Spleen (tissue), 11 donors: ENCODE data around the gene BPIFA1. TPM values are rescaled to one million over a fixed set of nuclear protein-coding genes. Genes with fewer than 3 reads are reported as not detected.

ENCODE experiments used
- DNase-seq: peaks from one replicate; pipeline ENCODE4 v3.0.0-alpha.2; 2020
- H3K27ac ChIP-seq, 8 donors: fragments of 200-600 bp; sonication (generic) in 7 of 8; 1 replicate in 4 of 8; 2 replicates in 4 of 8; pipeline versions ENCODE4 v1.5.0 to v1.8.0; 2016 to 2021; ENCODE audit warnings: inconsistent platforms in 4 of 8, mild to moderate bottlenecking in 4 of 8, moderate library complexity in 1 of 8
- H3K27me3 ChIP-seq, 7 donors: fragments of 200-600 bp; sonication (generic) in 6 of 7; replicated peaks in 1 of 7; 1 replicate in 4 of 7; 2 replicates in 3 of 7; pipeline versions ENCODE4 v1.5.0 to v1.8.0; 2016 to 2021; ENCODE audit warnings: inconsistent platforms in 3 of 7, mild to moderate bottlenecking in 1 of 7
- H3K36me3 ChIP-seq, 6 donors: fragments of 200-600 bp; sonication (generic) in 5 of 6; 1 replicate in 4 of 6; 2 replicates in 2 of 6; pipeline versions ENCODE4 v1.5.0 to v1.8.0; 2016 to 2021; ENCODE audit warnings: inconsistent platforms in 2 of 6
- H3K4me1 ChIP-seq, 6 donors: fragments of 200-600 bp; sonication (generic) in 5 of 6; 1 replicate in 3 of 6; 2 replicates in 3 of 6; pipeline versions ENCODE4 v1.5.0 to v1.8.0; 2016 to 2021; ENCODE audit warnings: inconsistent platforms in 3 of 6
- H3K4me3 ChIP-seq, 8 donors: fragments of 200-600 bp; sonication (generic) in 7 of 8; 1 replicate in 4 of 8; 2 replicates in 4 of 8; pipeline versions ENCODE4 v1.5.0 to v1.8.0; 2016 to 2021; ENCODE audit warnings: inconsistent platforms in 4 of 8, mild to moderate bottlenecking in 4 of 8, moderate library complexity in 2 of 8
- H3K9me3 ChIP-seq, 8 donors: fragments of 200-600 bp; sonication (generic) in 7 of 8; 1 replicate in 4 of 8; 2 replicates in 4 of 8; pipeline versions ENCODE4 v1.5.0 to v1.8.0; 2016 to 2021; ENCODE audit warnings: inconsistent platforms in 4 of 8
- CTCF ChIP-seq, 11 experiments: fragments of 200-600 bp in 7 of 11; fragments of 450-650 bp in 4 of 11; sonication (generic) in 4 of 11; IDR thresholded peaks in 8 of 11; conservative IDR thresholded peaks in 3 of 11; 1 replicate in 7 of 11; 2 replicates in 4 of 11; pipeline versions ENCODE4 v1.4.0 to v1.8.0; 2016 to 2021; ENCODE audit warnings: antibody characterized with exemption in 11 of 11, inconsistent platforms in 4 of 11, mild to moderate bottlenecking in 1 of 11
- POLR2A ChIP-seq, 3 donors: fragments of 450-650 bp; IDR thresholded peaks; one replicate each; pipeline ENCODE4 v1.5.1; 2017; ENCODE audit warnings: antibody characterized with exemption in 3 of 3, mild to moderate bottlenecking in 1 of 3
- POLR2AphosphoS5 ChIP-seq, 3 donors: sonication (generic); formaldehyde crosslinking; IDR thresholded peaks; one replicate each; pipeline ENCODE4 v1.5.1; 2017; ENCODE audit warnings: antibody characterized with exemption in 3 of 3
- WGBS, 5 donors: extraction: QIAGEN DNeasy Blood & Tissue Kit in 3 of 5; methylation state at CpG; one replicate each; pipeline versions ENCODE4 v1.1.5 to v1.1.7; 2013 to 2018; 5-methylcytosine and 5-hydroxymethylcytosine counted together
- intact Hi-C: fragments of 100-400 bp; cut with DNase I; formaldehyde crosslinking; loops from one replicate; pipeline ENCODE4 v1.15.0; 2023; ENCODE audit warnings: low total_unique reads
- polyA plus RNA-seq, 3 donors: library from polyadenylated mRNA; stranded (reverse); fragments of 200-250 nt; gene quantifications; one replicate each; pipeline ENCODE4 v1.2.1, GENCODE V29; 2013
- total RNA-seq, 7 donors: library from RNA; depleted of rRNA in 3 of 7; stranded (reverse); fragments of >200 nt in 3 of 7; fragmentation: NEBNext Ultra II Directional in 4 of 7; extraction: Animal tissue kit (Norgen Biotek cat#: 25700) in 4 of 7; gene quantifications; one replicate each; pipeline versions ENCODE4 v1.1.0 to v1.2.1, GENCODE V29; 2016 to 2021
- donor health status: healthy with polysubstance abuse.
- donor health status: DM: no; HTN: no; CAD: no; lungs with moderate emphysema.
- donor health status: DM: no; HTN: no; CAD: no.
- donor health status: Bipolar disorder and iron deficiency.
- donor health status: healthy.
- donor health status: DM: no; HTN: no; CAD: no.
- donor health status: DM: yes; HTN: yes; CAD: no.

Gene BPIFA1
- total and polyA plus RNA-seq, 10 donors, result not detected

GRCh38 chr20:33281550-33282146, 45.9 kb downstream of the BPIFA1 start:
- no peak for DNase-seq
- Histone ChIP-seq H3K4me3 (no peak overlapping the region), H3K36me3 (no peaks in the 10 kb centered on the region), H3K4me1 (no peaks in the 10 kb centered on the region), H3K27me3 (peaks cover 0 to 51% (median 0%) of the 10 kb centered on the region in 7 donors), H3K27ac (no peak overlapping the region), H3K9me3 (no peaks in the 10 kb centered on the region)
- 70 to 76% (median 74%) methylated on average over 11 of the region's 11 CpGs for WGBS, 5 donors
- TF ChIP-seq POLR2A (IDR thresholded peaks at IDR 0.05) (no peak), CTCF (IDR thresholded peaks at IDR 0.05 in 8 of 11, conservative IDR thresholded peaks at IDR 0.05 in 3 of 11) (no peak), POLR2AphosphoS5 (IDR thresholded peaks at IDR 0.05) (no peak)
- intact Hi-C loops, result no loop called here

- H3K4me3 ChIP-seq, result no peak overlapping the region
- 84 to 93% (median 86%) methylated on average over 8 of the region's 8 CpGs for WGBS, 5 donors
- intact Hi-C loops, result no loop called here
These were observed 46.6 kb downstream of the BPIFA1 start for GRCh38 chr20:33282196-33282934.

GRCh38 chr20:33282991-33283555, 47.3 kb downstream of the BPIFA1 start, which contains the start of gene BPIFB1:
BPIFB1 (plus strand) TSS chr20:33283214; CDS start chr20:33286074, 2,860 bp downstream.
- TF ChIP-seq POLR2A (IDR thresholded peaks at IDR 0.05) (no peak), CTCF (IDR thresholded peaks at IDR 0.05 in 8 of 11, conservative IDR thresholded peaks at IDR 0.05 in 3 of 11) (no peak), POLR2AphosphoS5 (IDR thresholded peaks at IDR 0.05) (no peak)
- H3K9me3 ChIP-seq, result no peaks in the 10 kb centered on the region
- WGBS, 5 donors, result 80 to 88% (median 84%) methylated on average over 13 of the region's 13 CpGs
- no peaks in the 10 kb centered on the region for H3K36me3 ChIP-seq
- H3K27me3 ChIP-seq, result peaks cover 0 to 51% (median 0%) of the 10 kb centered on the region in 7 donors
- no peak for DNase-seq
- no peaks in the 10 kb centered on the region for H3K4me1 ChIP-seq
- H3K27ac ChIP-seq, result no peak within 1 kb of the TSS
- intact Hi-C loops, result no loop called here
- H3K4me3 ChIP-seq, result no peak within 1 kb of the TSS

More at GRCh38 chr20:33282196-33282934, 46.6 kb downstream of the BPIFA1 start:
- Histone ChIP-seq H3K4me1 (no peaks in the 10 kb centered on the region), H3K27ac (no peak overlapping the region), H3K9me3 (no peaks in the 10 kb centered on the region), H3K27me3 (peaks cover 0 to 53% (median 0%) of the 10 kb centered on the region in 7 donors), H3K36me3 (no peaks in the 10 kb centered on the region)
- DNase-seq, result no peak
- no peak for TF ChIP-seq POLR2AphosphoS5 (IDR thresholded peaks at IDR 0.05)

- intact Hi-C loops, result no loop called here
- peaks cover 0 to 48% (median 0%) of the 10 kb centered on the region in 7 donors for H3K27me3 ChIP-seq
- H3K4me3 ChIP-seq, result no peak overlapping the region
- TF ChIP-seq POLR2A (IDR thresholded peaks at IDR 0.05) (no peak), CTCF (IDR thresholded peaks at IDR 0.05 in 8 of 11, conservative IDR thresholded peaks at IDR 0.05 in 3 of 11) (no peak), POLR2AphosphoS5 (IDR thresholded peaks at IDR 0.05) (no peak)
- H3K9me3 ChIP-seq, result no peaks in the 10 kb centered on the region
- no peaks in the 10 kb centered on the region for H3K36me3 ChIP-seq
- WGBS, 5 donors, result 81 to 87% (median 83%) methylated on average over 4 of the region's 4 CpGs
- DNase-seq, result no peak
- no peaks in the 10 kb centered on the region for H3K4me1 ChIP-seq
- H3K27ac ChIP-seq, result no peak overlapping the region
These were observed 48.5 kb downstream of the BPIFA1 start for GRCh38 chr20:33284284-33284683.
